22Rv1 (cell line): ENCODE results near the gene BAHCC1.
A peak's percentile ranks its signal among the peaks of the same experiment; 100 is the strongest.
"Not testable (repeated sequence)": the region's sequence is repeated elsewhere in the genome, so short reads cannot be mapped to it uniquely, and the experiment has no call there.

ENCODE experiments used
- H3K27ac ChIP-seq: fragments of 450-650 bp; 2 replicates; pipeline ENCODE4 v1.5.1; 2017
- CTCF ChIP-seq: fragments of 450-650 bp; IDR thresholded peaks from 2 replicates; pipeline ENCODE4 v1.5.1; 2017; ENCODE audit warnings: mild to moderate bottlenecking
- ZFX ChIP-seq: fragments of 450-650 bp; IDR thresholded peaks from 2 replicates; pipeline ENCODE4 v1.6.1; 2017; ENCODE audit warnings: antibody characterized with exemption, borderline replicate concordance

BAHCC1 gene

GRCh38 chr17:81350320-81350890, 44.9 kb upstream of the BAHCC1 start:
- TF ChIP-seq ZFX: no peak
- no peak for TF ChIP-seq CTCF
- peak overlapping the region; percentile 99 for H3K27ac ChIP-seq

- peak overlapping the region; percentile 99 for H3K27ac ChIP-seq
Observed at GRCh38 chr17:81351329-81352052, 43.8 kb upstream of the BAHCC1 start.

- H3K27ac ChIP-seq: peak overlapping the region; percentile 99
Observed at GRCh38 chr17:81352056-81352455, 43.2 kb upstream of the BAHCC1 start.

- TF ChIP-seq CTCF (no peak), ZFX (no peak)
- no peak overlapping the region for H3K27ac ChIP-seq
Observed at GRCh38 chr17:81354252-81354953, 40.9 kb upstream of the BAHCC1 start.

GRCh38 chr17:81354954-81355347, 40.3 kb upstream of the BAHCC1 start:
- TF ChIP-seq CTCF (no peak), ZFX (no peak)
- no peak overlapping the region for H3K27ac ChIP-seq

- H3K27ac ChIP-seq: no peak overlapping the region
- TF ChIP-seq CTCF: no peak
- no peak for TF ChIP-seq ZFX
Observed at GRCh38 chr17:81359218-81359617, 36.0 kb upstream of the BAHCC1 start.

GRCh38 chr17:81362001-81362400, 33.3 kb upstream of the BAHCC1 start:
- not testable (repeated sequence) for H3K27ac ChIP-seq

- peak overlapping the region; percentile 99 for H3K27ac ChIP-seq
Observed at GRCh38 chr17:81364278-81365147, 30.7 kb upstream of the BAHCC1 start.

More at GRCh38 chr17:81364278-81365147, 30.7 kb upstream of the BAHCC1 start:
- no peak for TF ChIP-seq CTCF
- TF ChIP-seq ZFX: no peak
